Measurements from ENCODE around the gene SP7. TPM values are rescaled to one million over a fixed set of nuclear protein-coding genes. Genes with fewer than 3 reads are reported as not detected.

The SP7 gene
- total and polyA plus RNA-seq, 10 of the 15 experiments (the other 5 are each of a cell fraction or from before 2014, with no cell fraction given) = 0.05 to 0.11 TPM; not detected in 8

DNA sequence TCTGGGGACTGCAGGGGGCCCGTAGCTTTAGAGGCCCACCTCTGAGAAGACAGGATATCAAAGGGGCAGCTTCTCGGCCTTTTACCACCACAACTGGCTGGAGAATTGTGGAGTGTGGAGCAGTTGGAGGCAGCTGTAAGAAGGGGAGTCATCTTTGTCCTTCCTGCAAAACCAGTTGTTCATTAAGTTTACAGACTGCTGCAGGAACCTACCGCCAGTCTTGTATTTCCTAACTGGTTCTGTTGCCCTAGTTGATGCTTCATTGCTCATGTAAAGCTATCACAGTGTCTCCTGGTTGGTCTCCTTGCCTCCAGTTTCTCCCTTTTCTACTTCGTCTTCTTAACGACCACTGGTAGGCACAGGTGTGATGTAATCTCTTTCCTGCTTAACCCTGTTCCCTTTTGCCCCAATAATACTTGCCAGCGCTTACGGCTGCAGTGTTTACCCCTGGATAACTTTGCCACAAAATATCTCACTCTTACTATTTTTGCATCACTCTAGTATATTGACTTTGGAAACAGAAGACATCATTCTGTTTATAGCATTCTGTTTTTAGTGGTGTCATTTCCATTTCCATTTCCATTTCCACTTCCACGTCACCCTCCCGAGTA is 56.2 kb downstream of the SP7 start:
- ChIA-PET POLR2A (interaction anchor here (1.3 kb wide), 1 partner anchor 26 kb away, joined by 3 read pairs; no protein-coding TSS in a partner anchor), RAD21 (ENCODE audit: unreplicated experiment) (no interaction called here), SMC1A (ENCODE audit: uncharacterized antibody, unreplicated experiment) (interaction anchor here (1.1 to 2.2 kb wide), 2 partner anchors 12 to 98 kb away, joined by 5 to 6 read pairs; partner anchors contain the start of gene ESPL1), CTCF (interaction anchor here (1.3 to 3.5 kb wide), 5 partner anchors 10 to 120 kb away, joined by 4 to 17 read pairs (median 9); no protein-coding TSS in a partner anchor)
- no peaks in the 10 kb centered on the region for H3K27me3 ChIP-seq (replicated peaks in 1 of 2; ENCODE audit: control insufficient read depth in 2 of 2, insufficient read depth in 2 of 2, low read length in 1 of 2)
- H3K36me3 ChIP-seq (ENCODE audit: control insufficient read depth in 2 of 2, insufficient read depth in 2 of 2, low read length in 1 of 2) = peaks cover 29 to 32% of the 10 kb centered on the region in 2 experiments
- no peaks in the 10 kb centered on the region for H3K79me2 ChIP-seq (ENCODE audit: control insufficient read depth, insufficient read depth, low read length)
- in situ Hi-C loops (cut with MboI) (no loop called here), intact Hi-C loops (cut with micrococcal nuclease; ENCODE audit: unreplicated experiment) (no loop called here)
- FAIRE-seq (no peak), ATAC-seq (no peak), DNase-seq (ENCODE audit: low read depth, low spot score) (no peak)
- no peak overlapping the region for H3K4me3 ChIP-seq
- no peaks in the 10 kb centered on the region for H3K9me3 ChIP-seq (replicated peaks; ENCODE audit: control insufficient read depth, insufficient read depth, low read length)
- BruUV-seq (replicated peaks) = no TSS peak
- H4K20me1 ChIP-seq (ENCODE audit: control insufficient read depth, insufficient read depth) = no peaks in the 10 kb centered on the region
- no peaks in the 10 kb centered on the region for H3K4me1 ChIP-seq (ENCODE audit: control insufficient read depth, insufficient read depth, low read length)
- no peak overlapping the region for H3K27ac ChIP-seq (ENCODE audit: control insufficient read depth, insufficient read depth)
- WGBS (ENCODE audit: insufficient coverage, insufficient replicate concordance, low lambda C conversion rate, missing lambda C conversion rate) = 89% methylated on average over 9 of the region's 9 CpGs
- no peak overlapping the region for H3K9ac ChIP-seq (ENCODE audit: control insufficient read depth, insufficient read depth, low read length)
- no peak overlapping the region for H2AFZ ChIP-seq (ENCODE audit: control insufficient read depth, low read depth, low read length)
- H3K4me2 ChIP-seq (ENCODE audit: control insufficient read depth, insufficient read depth) = no peak overlapping the region
- TF ChIP-seq PAX5 (IDR thresholded peaks at IDR 0.05; ENCODE audit: borderline replicate concordance, low read depth, low read length) (no peak), ZNF217 (IDR thresholded peaks at IDR 0.05) (no peak), TBL1XR1 (IDR thresholded peaks at IDR 0.05; ENCODE audit: low read depth, low read length) (no peak), LARP7 (IDR thresholded peaks at IDR 0.05) (no peak), RBBP5 (conservative IDR thresholded peaks at IDR 0.05) (no peak), CBX3 (IDR thresholded peaks at IDR 0.05; ENCODE audit: borderline replicate concordance, low read depth) (no peak), SMAD5 (IDR thresholded peaks at IDR 0.05; ENCODE audit: low read depth) (no peak), MXI1 (IDR thresholded peaks at IDR 0.05; ENCODE audit: low read depth, low read length) (no peak), TCF7 (IDR thresholded peaks at IDR 0.05; ENCODE audit: borderline replicate concordance) (no peak), NFIC (IDR thresholded peaks at IDR 0.05; ENCODE audit: low read depth, low read length) (no peak)
- TF ChIP-seq, protein P1, sequence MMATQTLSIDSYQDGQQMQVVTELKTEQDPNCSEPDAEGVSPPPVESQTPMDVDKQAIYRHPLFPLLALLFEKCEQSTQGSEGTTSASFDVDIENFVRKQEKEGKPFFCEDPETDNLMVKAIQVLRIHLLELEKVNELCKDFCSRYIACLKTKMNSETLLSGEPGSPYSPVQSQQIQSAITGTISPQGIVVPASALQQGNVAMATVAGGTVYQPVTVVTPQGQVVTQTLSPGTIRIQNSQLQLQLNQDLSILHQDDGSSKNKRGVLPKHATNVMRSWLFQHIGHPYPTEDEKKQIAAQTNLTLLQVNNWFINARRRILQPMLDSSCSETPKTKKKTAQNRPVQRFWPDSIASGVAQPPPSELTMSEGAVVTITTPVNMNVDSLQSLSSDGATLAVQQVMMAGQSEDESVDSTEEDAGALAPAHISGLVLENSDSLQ (IDR thresholded peaks at IDR 0.05) = no peak
- TF ChIP-seq, protein P2, sequence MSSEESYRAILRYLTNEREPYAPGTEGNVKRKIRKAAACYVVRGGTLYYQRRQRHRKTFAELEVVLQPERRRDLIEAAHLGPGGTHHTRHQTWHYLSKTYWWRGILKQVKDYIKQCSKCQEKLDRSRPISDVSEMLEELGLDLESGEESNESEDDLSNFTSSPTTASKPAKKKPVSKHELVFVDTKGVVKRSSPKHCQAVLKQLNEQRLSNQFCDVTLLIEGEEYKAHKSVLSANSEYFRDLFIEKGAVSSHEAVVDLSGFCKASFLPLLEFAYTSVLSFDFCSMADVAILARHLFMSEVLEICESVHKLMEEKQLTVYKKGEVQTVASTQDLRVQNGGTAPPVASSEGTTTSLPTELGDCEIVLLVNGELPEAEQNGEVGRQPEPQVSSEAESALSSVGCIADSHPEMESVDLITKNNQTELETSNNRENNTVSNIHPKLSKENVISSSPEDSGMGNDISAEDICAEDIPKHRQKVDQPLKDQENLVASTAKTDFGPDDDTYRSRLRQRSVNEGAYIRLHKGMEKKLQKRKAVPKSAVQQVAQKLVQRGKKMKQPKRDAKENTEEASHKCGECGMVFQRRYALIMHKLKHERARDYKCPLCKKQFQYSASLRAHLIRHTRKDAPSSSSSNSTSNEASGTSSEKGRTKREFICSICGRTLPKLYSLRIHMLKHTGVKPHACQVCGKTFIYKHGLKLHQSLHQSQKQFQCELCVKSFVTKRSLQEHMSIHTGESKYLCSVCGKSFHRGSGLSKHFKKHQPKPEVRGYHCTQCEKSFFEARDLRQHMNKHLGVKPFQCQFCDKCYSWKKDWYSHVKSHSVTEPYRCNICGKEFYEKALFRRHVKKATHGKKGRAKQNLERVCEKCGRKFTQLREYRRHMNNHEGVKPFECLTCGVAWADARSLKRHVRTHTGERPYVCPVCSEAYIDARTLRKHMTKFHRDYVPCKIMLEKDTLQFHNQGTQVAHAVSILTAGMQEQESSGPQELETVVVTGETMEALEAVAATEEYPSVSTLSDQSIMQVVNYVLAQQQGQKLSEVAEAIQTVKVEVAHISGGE (CRISPR knock-in tag; IDR thresholded peaks at IDR 0.05) = no peak
- TF ChIP-seq, protein P3, sequence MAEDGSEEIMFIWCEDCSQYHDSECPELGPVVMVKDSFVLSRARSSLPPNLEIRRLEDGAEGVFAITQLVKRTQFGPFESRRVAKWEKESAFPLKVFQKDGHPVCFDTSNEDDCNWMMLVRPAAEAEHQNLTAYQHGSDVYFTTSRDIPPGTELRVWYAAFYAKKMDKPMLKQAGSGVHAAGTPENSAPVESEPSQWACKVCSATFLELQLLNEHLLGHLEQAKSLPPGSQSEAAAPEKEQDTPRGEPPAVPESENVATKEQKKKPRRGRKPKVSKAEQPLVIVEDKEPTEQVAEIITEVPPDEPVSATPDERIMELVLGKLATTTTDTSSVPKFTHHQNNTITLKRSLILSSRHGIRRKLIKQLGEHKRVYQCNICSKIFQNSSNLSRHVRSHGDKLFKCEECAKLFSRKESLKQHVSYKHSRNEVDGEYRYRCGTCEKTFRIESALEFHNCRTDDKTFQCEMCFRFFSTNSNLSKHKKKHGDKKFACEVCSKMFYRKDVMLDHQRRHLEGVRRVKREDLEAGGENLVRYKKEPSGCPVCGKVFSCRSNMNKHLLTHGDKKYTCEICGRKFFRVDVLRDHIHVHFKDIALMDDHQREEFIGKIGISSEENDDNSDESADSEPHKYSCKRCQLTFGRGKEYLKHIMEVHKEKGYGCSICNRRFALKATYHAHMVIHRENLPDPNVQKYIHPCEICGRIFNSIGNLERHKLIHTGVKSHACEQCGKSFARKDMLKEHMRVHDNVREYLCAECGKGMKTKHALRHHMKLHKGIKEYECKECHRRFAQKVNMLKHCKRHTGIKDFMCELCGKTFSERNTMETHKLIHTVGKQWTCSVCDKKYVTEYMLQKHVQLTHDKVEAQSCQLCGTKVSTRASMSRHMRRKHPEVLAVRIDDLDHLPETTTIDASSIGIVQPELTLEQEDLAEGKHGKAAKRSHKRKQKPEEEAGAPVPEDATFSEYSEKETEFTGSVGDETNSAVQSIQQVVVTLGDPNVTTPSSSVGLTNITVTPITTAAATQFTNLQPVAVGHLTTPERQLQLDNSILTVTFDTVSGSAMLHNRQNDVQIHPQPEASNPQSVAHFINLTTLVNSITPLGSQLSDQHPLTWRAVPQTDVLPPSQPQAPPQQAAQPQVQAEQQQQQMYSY (CRISPR knock-in tag; IDR thresholded peaks at IDR 0.05) = no peak
